ENCODE results near the gene TSPEAR. TPM values are rescaled to one million over a fixed set of nuclear protein-coding genes. Genes with fewer than 3 reads are reported as not detected.
A peak's percentile ranks its signal among the peaks of the same experiment; 100 is the strongest.
"Not testable (repeated sequence)": the region's sequence is repeated elsewhere in the genome, so short reads cannot be mapped to it uniquely, and the experiment has no call there.

Gene TSPEAR
- total RNA-seq, 2 experiments from 2014 or later: not detected

DNA sequence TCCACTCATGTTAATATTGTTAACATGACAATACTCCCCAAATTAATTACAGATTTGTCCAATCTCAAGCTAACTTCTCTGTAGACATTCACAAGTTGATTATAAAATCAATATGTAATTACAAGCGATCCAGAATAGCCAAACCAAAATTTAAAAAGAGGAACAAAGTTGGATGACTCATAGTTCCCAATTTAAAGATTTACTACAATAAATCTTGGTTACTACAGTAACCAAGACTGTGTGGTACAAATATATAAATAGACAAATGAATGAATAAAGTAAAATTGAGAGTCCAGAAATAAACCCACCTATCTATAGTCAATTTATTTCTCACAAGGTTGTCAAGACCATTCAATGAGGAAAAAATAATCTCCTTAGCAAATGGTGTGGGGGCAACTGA lies 145.0 kb downstream of the TSPEAR start:
- ATAC-seq (no peak), DNase-seq (no peak)
- POLR2A ChIA-PET: no interaction called here
- TF ChIP-seq, protein P1, sequence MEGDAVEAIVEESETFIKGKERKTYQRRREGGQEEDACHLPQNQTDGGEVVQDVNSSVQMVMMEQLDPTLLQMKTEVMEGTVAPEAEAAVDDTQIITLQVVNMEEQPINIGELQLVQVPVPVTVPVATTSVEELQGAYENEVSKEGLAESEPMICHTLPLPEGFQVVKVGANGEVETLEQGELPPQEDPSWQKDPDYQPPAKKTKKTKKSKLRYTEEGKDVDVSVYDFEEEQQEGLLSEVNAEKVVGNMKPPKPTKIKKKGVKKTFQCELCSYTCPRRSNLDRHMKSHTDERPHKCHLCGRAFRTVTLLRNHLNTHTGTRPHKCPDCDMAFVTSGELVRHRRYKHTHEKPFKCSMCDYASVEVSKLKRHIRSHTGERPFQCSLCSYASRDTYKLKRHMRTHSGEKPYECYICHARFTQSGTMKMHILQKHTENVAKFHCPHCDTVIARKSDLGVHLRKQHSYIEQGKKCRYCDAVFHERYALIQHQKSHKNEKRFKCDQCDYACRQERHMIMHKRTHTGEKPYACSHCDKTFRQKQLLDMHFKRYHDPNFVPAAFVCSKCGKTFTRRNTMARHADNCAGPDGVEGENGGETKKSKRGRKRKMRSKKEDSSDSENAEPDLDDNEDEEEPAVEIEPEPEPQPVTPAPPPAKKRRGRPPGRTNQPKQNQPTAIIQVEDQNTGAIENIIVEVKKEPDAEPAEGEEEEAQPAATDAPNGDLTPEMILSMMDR (IDR thresholded peaks at IDR 0.05): no peak
- CTCF ChIA-PET: no interaction called here
- intact Hi-C loops (cut with micrococcal nuclease): no loop called here
- Mint-ChIP-seq H3K9me3 (peaks cover 16% of the 10 kb centered on the region), H3K4me1 (ENCODE audit: low read depth) (peaks cover 14% of the 10 kb centered on the region), H3K4me3 (no peak overlapping the region), H3K27me3 (no peaks in the 10 kb centered on the region), H3K27ac (no peak overlapping the region), H3K36me3 (ENCODE audit: low read depth) (no peaks in the 10 kb centered on the region)

DNA sequence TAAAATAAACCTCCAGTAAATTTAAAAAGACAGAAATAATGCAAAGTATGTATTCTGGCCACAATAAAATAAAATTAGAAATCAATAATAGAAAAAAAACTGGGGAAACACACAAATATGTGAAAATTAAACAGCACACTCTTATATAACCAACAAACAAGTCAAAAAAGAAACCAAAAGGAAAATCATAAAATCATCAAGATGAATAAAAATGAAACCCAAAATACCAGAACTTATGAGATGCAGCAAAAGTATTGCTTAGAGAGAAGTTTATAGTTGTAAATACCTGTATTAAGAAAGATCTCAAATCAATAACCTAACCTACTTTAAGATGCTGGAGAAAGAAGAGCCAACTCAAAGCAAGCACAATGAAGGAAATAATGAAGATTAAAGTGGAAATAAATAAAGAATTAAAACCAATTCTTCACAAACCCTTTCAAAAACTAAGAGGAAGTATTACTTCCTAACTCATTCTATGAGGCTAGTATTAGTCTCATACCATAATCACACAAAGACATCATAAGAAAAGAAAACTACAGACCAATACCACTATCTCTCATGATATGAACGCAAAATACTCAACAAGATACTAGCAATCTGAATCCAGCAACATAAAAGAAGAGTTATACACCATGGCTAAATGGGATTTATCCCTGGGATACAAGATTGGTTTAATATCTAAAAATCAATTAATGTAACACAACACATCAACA lies 146.3 kb downstream of the TSPEAR start:
- H3K4me3 Mint-ChIP-seq: no peak overlapping the region
- peak overlapping the region; percentile 66 for H3K27ac Mint-ChIP-seq
- peak; percentile 30 for ATAC-seq
- intact Hi-C loops (cut with micrococcal nuclease): no loop called here
- CTCF ChIA-PET: interaction anchor here (0.7 kb wide), 1 partner anchor 55 kb away, joined by 3 read pairs; no protein-coding TSS in a partner anchor
- H3K27me3 Mint-ChIP-seq: no peaks in the 10 kb centered on the region
- peaks cover 14% of the 10 kb centered on the region for H3K4me1 Mint-ChIP-seq (ENCODE audit: low read depth)
- POLR2A ChIA-PET: no interaction called here
- no peaks in the 10 kb centered on the region for H3K36me3 Mint-ChIP-seq (ENCODE audit: low read depth)
- TF ChIP-seq, protein P1 (IDR thresholded peaks at IDR 0.05): no peak
- H3K9me3 Mint-ChIP-seq: peaks cover 23% of the 10 kb centered on the region
- DNase-seq: no peak

DNA sequence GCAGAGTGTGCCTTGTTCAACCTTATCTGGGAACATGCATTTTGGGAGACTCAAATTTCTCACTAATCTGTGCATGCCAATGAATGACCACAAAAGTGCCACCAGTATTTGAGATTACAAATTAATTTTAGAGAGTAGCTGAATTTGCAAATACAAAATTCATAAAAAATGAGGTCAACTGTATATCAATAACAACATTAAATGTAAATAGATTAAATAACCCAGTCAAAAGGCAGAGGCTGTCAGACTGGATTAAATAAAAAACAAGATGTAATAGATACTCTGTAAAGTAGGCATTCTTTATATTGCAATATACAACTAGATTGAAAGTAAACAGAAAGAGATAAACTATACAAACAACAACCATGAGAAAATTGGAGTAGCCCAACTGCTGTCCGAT lies 147.3 kb downstream of the TSPEAR start:
- H3K27ac Mint-ChIP-seq: no peak overlapping the region
- ChIA-PET POLR2A (no interaction called here), CTCF (no interaction called here)
- DNase-seq (no peak), ATAC-seq (no peak)
- H3K4me1 Mint-ChIP-seq (ENCODE audit: low read depth): peaks cover 14% of the 10 kb centered on the region
- H3K4me3 Mint-ChIP-seq: no peak overlapping the region
- TF ChIP-seq, protein P1 (IDR thresholded peaks at IDR 0.05): no peak
- no peaks in the 10 kb centered on the region for H3K36me3 Mint-ChIP-seq (ENCODE audit: low read depth)
- no peaks in the 10 kb centered on the region for H3K27me3 Mint-ChIP-seq
- H3K9me3 Mint-ChIP-seq: peaks cover 23% of the 10 kb centered on the region
- intact Hi-C loops (cut with micrococcal nuclease): no loop called here

DNA sequence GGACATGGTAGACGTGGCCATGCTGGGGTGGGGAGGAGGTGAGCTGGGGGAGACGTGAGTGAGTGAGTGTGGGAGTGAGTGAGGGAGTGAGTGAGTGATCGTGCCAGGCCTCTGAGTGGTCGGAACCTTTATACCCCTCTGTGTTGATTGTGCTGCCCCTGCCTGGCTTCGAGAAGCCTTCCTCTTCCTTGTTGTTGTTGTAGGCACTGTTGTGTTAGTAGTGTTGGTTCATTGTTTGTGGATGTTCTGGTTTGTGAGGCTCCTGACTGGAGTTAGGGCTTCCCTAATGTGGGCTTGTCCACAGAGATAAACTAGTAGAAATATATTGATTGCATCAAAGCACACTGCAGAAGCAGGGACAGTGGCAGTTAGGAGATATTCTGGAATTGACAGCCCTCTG lies 152.7 kb downstream of the TSPEAR start, which contains the start of gene KRTAP10-3:
Gene KRTAP10-3, minus strand, starts transcription at position 101 of the 400 bp plus-strand sequence. Its CDS starts 80 bp downstream, at position 21.
- Mint-ChIP-seq H3K36me3 (ENCODE audit: low read depth) (no peaks in the 10 kb centered on the region), H3K27me3 (no peaks in the 10 kb centered on the region), H3K4me3 (no peak within 1 kb of the TSS), H3K4me1 (ENCODE audit: low read depth) (no peaks in the 10 kb centered on the region), H3K9me3 (peaks cover 23% of the 10 kb centered on the region), H3K27ac (no peak within 1 kb of the TSS)
- ATAC-seq: no peak
- POLR2A ChIA-PET: no interaction called here
- TF ChIP-seq, protein P1 (IDR thresholded peaks at IDR 0.05): no peak
- intact Hi-C loops (cut with micrococcal nuclease): no loop called here
- CTCF ChIA-PET: no interaction called here
- DNase-seq: no peak

DNA sequence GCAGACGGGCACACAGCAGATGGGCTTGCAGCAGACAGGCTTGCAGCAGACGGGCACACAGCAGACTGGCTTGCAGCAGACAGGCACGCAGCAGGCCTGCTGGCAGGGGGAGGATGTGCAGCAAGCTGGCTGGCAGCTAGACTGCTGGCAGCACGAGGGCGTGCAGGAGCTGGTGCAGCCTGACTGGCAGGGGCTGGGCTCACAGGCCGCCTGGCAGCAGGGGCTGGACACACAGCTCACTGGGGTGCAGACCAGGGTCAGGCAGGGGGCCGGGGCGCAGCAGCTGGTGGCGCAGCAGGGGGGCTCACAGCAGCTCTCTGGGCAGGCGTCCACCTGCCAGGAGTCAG lies 153.1 kb downstream of the TSPEAR start:
- H3K4me3 Mint-ChIP-seq; POLR2A ChIA-PET; CTCF ChIA-PET; H3K27ac Mint-ChIP-seq; H3K36me3 Mint-ChIP-seq (ENCODE audit: low read depth); intact Hi-C loops (cut with micrococcal nuclease); ATAC-seq; H3K4me1 Mint-ChIP-seq (ENCODE audit: low read depth); H3K27me3 Mint-ChIP-seq; DNase-seq: not testable (repeated sequence)
- H3K9me3 Mint-ChIP-seq: peaks cover 25% of the 10 kb centered on the region
